Measurements from ENCODE around the gene TTC28. TPM values are rescaled to one million over a fixed set of nuclear protein-coding genes. Genes with fewer than 3 reads are reported as not detected.

TTC28 gene
- total RNA-seq, 1 donor from 2014 or later: 23.2 TPM

- Histone ChIP-seq H3K27ac (ENCODE audit: low read depth, low read length) (no peak overlapping the region), H4K20me1 (ENCODE audit: insufficient read depth, low read length) (no peaks in the 10 kb centered on the region), H3K4me1 (ENCODE audit: insufficient read depth, low read length) (peaks cover 36% of the 10 kb centered on the region), H3K79me2 (ENCODE audit: insufficient read depth, low read length) (no peaks in the 10 kb centered on the region), H3K4me3 (ENCODE audit: insufficient read depth, low read depth, low read length) (no peak overlapping the region), H2AFZ (ENCODE audit: low read depth, low read length) (peak overlapping the region; percentile 37), H3K36me3 (ENCODE audit: insufficient read depth, low read length) (no peaks in the 10 kb centered on the region), H3K4me2 (ENCODE audit: low read length) (peak overlapping the region; percentile 43), H3K9me3 (ENCODE audit: insufficient read depth, low read depth, low read length) (no peaks in the 10 kb centered on the region), H3K9ac (ENCODE audit: low read length) (peak overlapping the region; percentile 19), H3K27me3 (ENCODE audit: insufficient read depth, low read length) (no peaks in the 10 kb centered on the region)
- H3K36me3 Mint-ChIP-seq (ENCODE audit: low read depth, unreplicated experiment): peaks cover under 1% of the 10 kb centered on the region
- peaks cover 24% of the 10 kb centered on the region for H3K4me1 Mint-ChIP-seq (ENCODE audit: low read depth, unreplicated experiment)
- DNase-seq (ENCODE audit: low read depth) (no peak), FAIRE-seq (no peak)
- no peaks in the 10 kb centered on the region for H3K9me3 Mint-ChIP-seq (ENCODE audit: unreplicated experiment)
- TF ChIP-seq CTCF (IDR thresholded peaks at IDR 0.05; ENCODE audit: insufficient read depth, low read depth, low read length): no peak
- TF ChIP-seq EZH2 (IDR thresholded peaks at IDR 0.05; ENCODE audit: insufficient read depth, low read length): no peak
- H3K27me3 Mint-ChIP-seq (ENCODE audit: low read depth, unreplicated experiment): no peaks in the 10 kb centered on the region
- H3K27ac Mint-ChIP-seq (ENCODE audit: unreplicated experiment): no peak overlapping the region
- H3K4me3 Mint-ChIP-seq (ENCODE audit: unreplicated experiment): no peak overlapping the region
These were observed 567.5 kb downstream of the TTC28 start for GRCh38 chr22:28112190-28112544.

GRCh38 chr22:28111501-28112189 lies 568.0 kb downstream of the TTC28 start:
- no peak overlapping the region for H3K4me3 ChIP-seq (ENCODE audit: insufficient read depth, low read depth, low read length)
- no peak for TF ChIP-seq EZH2 (IDR thresholded peaks at IDR 0.05; ENCODE audit: insufficient read depth, low read length)
- TF ChIP-seq CTCF (IDR thresholded peaks at IDR 0.05; ENCODE audit: insufficient read depth, low read depth, low read length): no peak
- no peaks in the 10 kb centered on the region for H3K79me2 ChIP-seq (ENCODE audit: insufficient read depth, low read length)
- H4K20me1 ChIP-seq (ENCODE audit: insufficient read depth, low read length): no peaks in the 10 kb centered on the region
- H3K4me2 ChIP-seq (ENCODE audit: low read length): peak overlapping the region; percentile 43
- Mint-ChIP-seq H3K9me3 (ENCODE audit: unreplicated experiment) (no peaks in the 10 kb centered on the region), H3K27ac (ENCODE audit: unreplicated experiment) (no peak overlapping the region), H3K27me3 (ENCODE audit: low read depth, unreplicated experiment) (peaks cover 2% of the 10 kb centered on the region), H3K4me1 (ENCODE audit: low read depth, unreplicated experiment) (peaks cover 19% of the 10 kb centered on the region), H3K36me3 (ENCODE audit: low read depth, unreplicated experiment) (peaks cover 4% of the 10 kb centered on the region), H3K4me3 (ENCODE audit: unreplicated experiment) (no peak overlapping the region)
- DNase-seq (ENCODE audit: low read depth) (peak; percentile 5), FAIRE-seq (no peak)
- H3K9me3 ChIP-seq (ENCODE audit: insufficient read depth, low read depth, low read length): no peaks in the 10 kb centered on the region
- H3K27me3 ChIP-seq (ENCODE audit: insufficient read depth, low read length): no peaks in the 10 kb centered on the region
- H3K9ac ChIP-seq (ENCODE audit: low read length): no peak overlapping the region
- peaks cover 31% of the 10 kb centered on the region for H3K4me1 ChIP-seq (ENCODE audit: insufficient read depth, low read length)
- no peaks in the 10 kb centered on the region for H3K36me3 ChIP-seq (ENCODE audit: insufficient read depth, low read length)
- H3K27ac ChIP-seq (ENCODE audit: low read depth, low read length): no peak overlapping the region
- no peak overlapping the region for H2AFZ ChIP-seq (ENCODE audit: low read depth, low read length)

DNA sequence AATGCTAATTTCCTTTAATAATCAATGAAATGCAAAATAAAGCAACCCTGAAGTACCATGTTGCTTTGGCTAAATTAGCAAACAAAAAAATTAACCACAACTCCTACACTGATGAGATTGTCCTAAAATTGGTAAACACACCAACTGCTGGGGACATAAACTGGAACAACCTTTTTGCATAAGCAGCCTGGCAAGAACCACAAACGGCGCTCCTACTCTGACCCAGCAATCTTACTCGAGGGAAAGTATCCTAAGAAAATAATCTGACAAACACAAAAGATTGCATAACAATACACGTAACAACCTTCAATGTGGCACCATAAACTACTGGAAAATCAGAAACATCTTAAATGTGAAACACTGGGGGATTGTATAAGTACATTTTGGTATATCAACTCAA lies 570.8 kb downstream of the TTC28 start:
- DNase-seq (ENCODE audit: low read depth): no peak
- Histone ChIP-seq H3K9ac (ENCODE audit: low read length) (no peak overlapping the region), H3K4me2 (ENCODE audit: low read length) (no peak overlapping the region), H3K36me3 (ENCODE audit: insufficient read depth, low read length) (no peaks in the 10 kb centered on the region), H3K27me3 (ENCODE audit: insufficient read depth, low read length) (no peaks in the 10 kb centered on the region), H3K27ac (ENCODE audit: low read depth, low read length) (no peak overlapping the region), H3K4me3 (ENCODE audit: insufficient read depth, low read depth, low read length) (no peak overlapping the region), H4K20me1 (ENCODE audit: insufficient read depth, low read length) (no peaks in the 10 kb centered on the region), H2AFZ (ENCODE audit: low read depth, low read length) (no peak overlapping the region), H3K9me3 (ENCODE audit: insufficient read depth, low read depth, low read length) (no peaks in the 10 kb centered on the region), H3K79me2 (ENCODE audit: insufficient read depth, low read length) (no peaks in the 10 kb centered on the region), H3K4me1 (ENCODE audit: insufficient read depth, low read length) (peaks cover 16% of the 10 kb centered on the region)
- H3K27ac Mint-ChIP-seq (ENCODE audit: unreplicated experiment): no peak overlapping the region
- H3K4me3 Mint-ChIP-seq (ENCODE audit: unreplicated experiment): no peak overlapping the region
- TF ChIP-seq EZH2 (IDR thresholded peaks at IDR 0.05; ENCODE audit: insufficient read depth, low read length): no peak
- TF ChIP-seq CTCF (IDR thresholded peaks at IDR 0.05; ENCODE audit: insufficient read depth, low read depth, low read length): no peak
- peaks cover 5% of the 10 kb centered on the region for H3K4me1 Mint-ChIP-seq (ENCODE audit: low read depth, unreplicated experiment)
- H3K36me3 Mint-ChIP-seq (ENCODE audit: low read depth, unreplicated experiment): peaks cover 11% of the 10 kb centered on the region
- FAIRE-seq: peak; percentile 34
- H3K27me3 Mint-ChIP-seq (ENCODE audit: low read depth, unreplicated experiment): peaks cover 2% of the 10 kb centered on the region
- no peaks in the 10 kb centered on the region for H3K9me3 Mint-ChIP-seq (ENCODE audit: unreplicated experiment)
